ENCODE results near the gene PLEKHA7.

PLEKHA7 gene

DNA sequence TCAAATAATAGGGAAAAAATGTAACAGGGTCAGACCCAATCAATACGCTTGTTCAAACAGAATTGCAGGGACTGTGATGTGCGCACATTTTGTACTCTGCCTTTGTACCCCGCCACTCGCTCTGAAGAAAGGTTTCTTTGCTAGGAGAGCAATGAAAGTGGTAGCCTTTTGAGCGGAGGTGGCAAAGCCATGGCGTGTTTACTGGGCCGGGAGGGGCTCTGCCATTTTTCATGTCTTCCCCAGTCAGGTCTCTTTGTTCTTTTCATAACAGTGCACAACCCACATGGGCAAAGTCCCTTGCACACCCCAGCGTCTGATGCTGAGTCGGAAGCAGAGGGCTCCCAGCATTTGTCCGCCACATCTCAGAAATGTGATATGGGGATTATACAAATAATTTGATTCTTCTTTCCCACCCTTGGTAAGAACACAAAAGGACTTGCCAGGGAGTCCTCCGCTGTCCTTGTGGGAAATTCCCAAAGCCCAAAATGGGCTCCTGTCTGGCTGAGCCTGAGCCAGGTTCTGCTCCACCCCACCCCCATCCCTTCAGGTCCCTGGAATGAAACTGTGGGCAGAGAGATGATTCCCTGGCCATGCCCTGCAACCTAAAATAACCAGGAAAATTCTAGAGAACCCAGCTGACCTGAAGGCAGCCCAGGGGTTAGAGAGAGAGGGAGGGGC, 239.1 kb downstream of the PLEKHA7 start:
- DNase-seq (ENCODE audit: low spot score): no peak

DNA sequence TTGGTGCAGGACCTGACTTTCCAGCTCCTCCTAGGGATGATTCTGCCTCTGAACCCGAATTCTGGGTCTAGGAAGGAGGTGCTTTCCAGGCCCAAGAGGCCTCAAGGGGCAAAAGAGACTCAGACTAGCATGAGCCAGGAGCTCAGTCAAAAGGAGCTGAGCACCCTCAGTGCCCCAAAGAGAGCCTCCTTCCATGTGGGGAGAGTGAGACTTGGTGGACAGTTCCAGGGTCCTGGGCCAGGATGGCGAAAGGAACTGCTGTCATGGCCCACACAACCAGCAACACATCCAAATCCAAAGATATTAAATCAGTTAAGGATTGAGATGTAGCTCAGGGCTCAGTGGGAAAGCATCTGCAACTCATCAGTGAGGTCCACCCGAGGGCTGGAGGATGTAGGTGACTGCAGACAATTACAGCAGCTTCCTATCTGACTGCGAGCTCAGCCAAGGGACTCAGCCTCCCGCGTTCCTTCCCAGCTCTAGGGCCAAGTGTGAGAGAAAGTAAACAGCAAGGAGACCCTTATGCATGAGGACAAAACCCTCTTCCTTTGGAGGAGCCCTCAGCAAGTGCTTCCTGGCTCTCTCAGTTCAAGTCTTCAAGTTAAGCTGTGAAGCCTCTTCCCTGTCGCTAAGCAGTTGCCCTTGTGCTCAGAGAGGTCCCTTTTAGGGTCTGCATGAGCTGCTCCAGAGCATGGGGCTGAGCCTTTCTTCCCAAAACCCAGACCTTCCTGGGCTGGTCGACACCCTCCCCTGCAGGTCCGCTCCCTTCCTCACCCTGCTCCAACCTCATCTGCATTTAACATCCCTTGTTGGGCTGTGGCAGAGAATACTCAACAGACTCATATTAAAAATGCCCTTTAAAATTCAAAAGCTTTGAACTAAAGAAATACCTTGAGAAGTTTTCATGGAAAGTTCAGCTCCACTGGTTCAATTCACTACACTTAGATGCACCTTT, 240.0 kb downstream of the PLEKHA7 start:
- no peak for DNase-seq (ENCODE audit: low spot score)

DNA sequence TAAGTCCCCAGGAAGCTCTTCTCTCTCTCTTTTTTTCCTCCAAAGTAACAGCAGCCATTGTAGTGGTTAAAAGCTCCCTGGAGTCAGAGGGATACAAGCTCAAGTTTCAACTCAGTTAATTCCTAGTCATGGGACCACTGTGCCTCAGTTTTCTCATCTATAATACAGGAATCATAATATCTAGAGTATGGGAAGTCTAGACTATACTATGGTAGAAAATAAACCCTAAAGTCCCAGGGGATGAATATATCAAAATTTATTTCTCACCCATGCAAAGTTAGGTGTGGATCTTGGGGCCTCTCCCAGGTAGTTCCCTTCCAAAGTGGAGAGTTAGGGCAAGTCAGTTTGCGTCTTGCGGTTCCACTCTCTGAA, 242.1 kb downstream of the PLEKHA7 start:
- no peak for DNase-seq (ENCODE audit: low spot score)

- no peak for DNase-seq (ENCODE audit: low spot score)
These were observed 242.7 kb downstream of the PLEKHA7 start for GRCh38 chr11:16771350-16772140.

- DNase-seq (ENCODE audit: low spot score): no peak
These were observed 244.2 kb downstream of the PLEKHA7 start for GRCh38 chr11:16770016-16770415.

- DNase-seq (ENCODE audit: low spot score): no peak
These were observed 244.8 kb downstream of the PLEKHA7 start for GRCh38 chr11:16769386-16769785.

DNA sequence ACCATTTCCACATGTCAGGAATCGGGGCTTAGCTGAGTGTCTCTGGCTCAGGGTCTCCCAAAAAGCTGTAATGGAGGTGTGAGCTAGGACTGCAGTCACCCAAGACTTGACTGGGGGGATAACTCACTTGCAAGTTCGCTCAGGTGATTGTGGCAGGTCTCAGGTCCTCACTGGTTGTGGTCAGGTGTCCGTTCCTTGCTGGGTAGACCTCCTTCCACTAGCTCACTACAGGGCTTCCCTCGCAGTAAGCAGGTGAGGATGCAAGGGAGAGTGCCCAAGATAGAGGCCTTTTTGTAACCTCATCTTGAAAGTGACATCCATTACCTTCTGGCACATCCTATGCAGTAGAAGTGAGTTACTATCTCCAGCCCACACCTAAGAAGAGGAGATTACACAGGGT, 246.3 kb downstream of the PLEKHA7 start:
- no peak for DNase-seq (ENCODE audit: low spot score)

- DNase-seq (ENCODE audit: low spot score): no peak
These were observed 247.1 kb downstream of the PLEKHA7 start for GRCh38 chr11:16767137-16767536.

DNA sequence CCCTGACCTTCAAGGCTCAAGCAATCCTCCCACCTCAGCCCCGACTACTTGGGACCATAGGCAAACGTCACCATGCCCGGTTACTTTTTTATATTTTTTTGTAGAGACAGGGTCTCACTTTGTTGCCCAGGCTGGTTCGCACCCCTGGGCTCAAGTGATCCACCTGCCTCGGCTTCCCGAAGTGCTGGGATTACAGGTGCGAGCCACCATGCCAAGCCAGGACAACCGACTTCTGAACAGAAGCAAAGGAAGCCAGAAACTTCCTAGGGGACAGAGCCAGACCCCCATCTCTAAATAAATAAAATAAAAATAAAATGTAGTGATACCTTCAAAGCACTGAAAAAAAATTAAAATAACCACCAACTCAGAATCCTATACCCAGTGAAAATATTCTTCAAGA, 249.3 kb downstream of the PLEKHA7 start:
- no peak for DNase-seq (ENCODE audit: low spot score)

DNA sequence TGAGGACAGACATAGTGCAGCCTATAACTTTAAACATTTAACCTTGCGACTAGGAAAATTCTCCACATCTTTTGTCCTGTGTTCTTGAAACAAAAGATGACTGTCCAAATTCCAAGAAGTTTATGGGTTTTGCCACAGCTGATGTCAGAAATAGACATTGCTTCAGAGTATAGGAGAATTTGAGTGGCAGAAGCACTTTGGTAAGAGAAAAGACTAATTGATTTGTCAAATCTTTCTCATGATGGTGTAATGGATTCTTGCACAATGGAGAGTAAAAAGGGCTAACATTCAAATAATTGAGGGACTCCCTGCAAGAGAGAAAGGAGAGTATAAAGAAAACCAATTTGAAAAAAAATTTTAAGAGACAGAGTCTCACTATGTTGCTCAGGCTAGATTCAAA, 250.5 kb downstream of the PLEKHA7 start:
- DNase-seq (ENCODE audit: low spot score): no peak

GRCh38 chr11:16759857-16760508, 254.2 kb downstream of the PLEKHA7 start:
- no peak for DNase-seq (ENCODE audit: low spot score)

DNA sequence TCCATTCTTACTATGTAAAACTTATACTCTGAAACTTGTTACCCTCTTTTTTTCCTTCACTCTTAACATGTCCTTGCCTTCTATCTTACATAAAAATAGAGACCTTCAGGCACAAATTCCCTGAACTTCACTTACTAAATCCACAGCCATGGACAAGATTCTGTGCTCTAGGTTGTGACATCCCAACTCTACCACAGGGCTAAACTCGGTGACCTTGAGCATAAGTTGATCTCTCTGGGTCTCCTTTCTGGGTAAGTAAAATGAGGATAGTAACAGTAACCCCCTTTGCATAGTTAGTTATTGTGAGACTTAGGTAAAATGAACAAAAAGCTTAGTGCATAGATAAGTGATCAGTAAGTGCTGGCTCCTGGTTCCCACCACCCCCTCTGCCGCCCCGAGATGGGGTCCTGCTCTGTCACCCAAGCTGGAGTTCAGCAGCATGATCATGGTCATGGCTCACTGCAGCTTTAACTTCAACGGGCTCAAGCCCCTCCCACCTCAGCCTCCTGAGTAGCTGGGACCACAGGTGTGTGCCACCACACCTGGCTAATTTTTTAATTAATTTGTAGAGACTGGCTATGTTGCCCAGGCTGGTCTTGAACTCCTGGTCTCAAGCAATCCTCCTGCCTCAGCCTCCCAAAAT, 255.7 kb downstream of the PLEKHA7 start:
- DNase-seq (ENCODE audit: low spot score): no peak

DNA sequence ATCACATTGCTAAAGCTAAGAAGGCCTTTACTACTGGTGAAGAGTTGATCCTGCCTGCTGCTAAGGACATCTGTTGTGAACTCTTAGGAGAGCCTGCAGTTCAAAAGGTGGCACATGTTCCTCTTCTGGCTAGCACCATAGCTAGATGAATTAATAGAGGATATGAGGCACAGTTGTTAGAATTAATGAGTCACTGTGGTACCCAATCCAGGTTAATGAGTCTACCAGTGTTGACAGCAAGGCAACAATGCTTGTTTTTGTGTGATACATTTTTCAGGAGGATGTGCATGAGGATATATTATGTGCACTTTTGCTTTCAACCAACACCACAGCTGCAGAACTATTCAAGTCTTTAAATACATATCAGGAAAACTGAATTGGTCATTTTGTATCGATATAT, 263.8 kb downstream of the PLEKHA7 start:
- DNase-seq (ENCODE audit: low spot score): no peak

DNA sequence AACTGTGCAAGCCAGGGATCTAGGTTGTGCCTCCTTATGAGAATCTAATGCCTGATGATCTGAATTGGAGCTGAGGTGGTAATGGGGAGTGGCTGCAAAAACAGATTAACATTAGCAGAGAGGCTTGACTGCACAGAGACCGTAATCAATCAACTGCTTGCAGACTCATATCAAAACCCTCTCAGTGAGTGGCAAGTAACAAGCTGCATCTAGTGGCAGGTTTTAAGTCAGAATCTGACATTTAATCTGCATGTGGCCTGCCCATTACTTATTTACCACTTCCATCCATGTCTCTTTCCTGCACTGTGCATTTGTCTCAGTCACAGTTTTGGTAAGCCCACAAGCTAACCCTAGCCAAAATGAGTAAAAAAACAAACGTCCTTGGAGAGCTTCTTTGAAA, 264.5 kb downstream of the PLEKHA7 start:
- no peak for DNase-seq (ENCODE audit: low spot score)

- no peak for DNase-seq (ENCODE audit: low spot score)
These were observed 265.1 kb downstream of the PLEKHA7 start for GRCh38 chr11:16749092-16749491.

- DNase-seq (ENCODE audit: low spot score): no peak
These were observed 268.1 kb downstream of the PLEKHA7 start for GRCh38 chr11:16745950-16746605.

- DNase-seq (ENCODE audit: low spot score): no peak
These were observed 270.0 kb downstream of the PLEKHA7 start for GRCh38 chr11:16744128-16744725.

DNA sequence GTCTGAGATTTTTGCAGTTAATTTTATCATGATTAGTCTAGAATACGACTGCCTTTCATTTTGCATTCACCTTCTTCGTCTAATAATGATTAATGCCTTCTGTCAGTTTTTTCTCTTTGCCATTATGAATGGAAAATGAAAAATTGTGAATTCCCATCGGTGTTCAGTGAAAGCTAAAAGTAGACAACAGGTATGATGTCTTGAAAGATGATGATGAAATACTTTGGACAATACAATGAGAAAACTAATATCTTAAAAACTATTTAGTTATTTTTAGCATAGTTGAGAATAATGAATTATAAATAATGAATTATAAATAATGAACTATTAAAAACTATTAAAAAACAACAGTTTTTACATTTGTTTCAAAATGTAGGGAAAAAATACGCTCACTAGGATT, 270.7 kb downstream of the PLEKHA7 start:
- DNase-seq (ENCODE audit: low spot score): no peak

DNA sequence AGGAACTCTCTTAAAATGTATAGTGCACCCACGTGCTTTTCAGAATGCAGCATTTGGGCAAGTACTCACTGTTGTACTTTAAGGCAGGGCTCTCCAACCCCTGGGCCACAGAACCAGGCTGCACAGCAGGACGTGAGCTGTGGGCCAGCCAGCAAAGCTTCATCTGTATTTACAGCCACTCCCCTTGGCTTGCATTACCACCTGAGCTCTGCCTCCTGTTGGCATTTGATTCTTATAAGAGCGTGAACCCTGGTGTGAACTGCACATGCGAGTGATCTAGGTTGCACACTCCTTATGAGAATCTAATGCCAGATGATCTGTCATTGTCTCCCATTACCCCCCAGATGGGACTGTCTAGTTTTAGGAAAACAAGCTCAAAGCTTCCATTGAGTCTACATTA, 272.7 kb downstream of the PLEKHA7 start:
- DNase-seq (ENCODE audit: low spot score): no peak

DNA sequence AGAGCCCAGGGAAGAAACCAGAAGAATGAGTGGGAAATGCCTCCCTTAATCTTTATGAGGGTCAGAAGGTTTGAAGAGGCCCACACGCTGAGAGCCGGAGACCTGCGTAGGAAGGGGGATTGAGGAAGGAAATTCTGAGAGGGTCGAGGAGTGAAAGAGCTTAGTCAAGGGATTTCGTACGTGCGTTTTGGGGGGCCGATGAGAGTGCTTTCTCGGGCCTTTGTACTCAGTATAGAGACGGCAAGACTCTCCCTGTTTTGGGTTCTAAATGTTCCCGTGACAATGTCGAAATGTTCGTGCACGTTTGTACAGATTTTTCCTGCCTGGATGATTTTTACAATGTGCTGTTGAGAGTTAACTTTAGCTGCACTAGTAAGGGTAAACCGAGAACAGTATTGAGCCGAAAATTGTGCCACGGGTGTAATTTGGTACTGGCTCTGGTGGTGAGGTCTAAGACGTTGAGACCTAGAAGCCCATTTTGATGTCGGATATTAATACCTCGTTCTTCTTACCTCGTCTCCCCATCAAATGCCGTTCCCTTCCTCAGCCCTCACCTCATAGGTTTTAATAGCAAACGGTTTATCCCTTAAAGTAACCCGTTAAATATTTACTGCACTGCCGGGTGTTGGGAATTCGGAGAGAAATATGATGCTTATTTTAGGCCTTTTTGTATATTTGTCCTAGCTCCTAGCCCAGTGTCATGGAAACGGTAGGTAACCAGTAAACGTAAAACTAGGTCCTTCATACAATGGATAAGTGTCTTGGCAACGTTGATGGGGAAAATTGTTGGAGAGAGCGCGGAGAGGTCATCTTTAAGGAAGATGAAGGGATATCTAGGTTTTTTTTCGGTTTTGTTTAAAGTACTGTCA, 275.0 kb downstream of the PLEKHA7 start:
- no peak for DNase-seq (ENCODE audit: low spot score)

All from D341Med (cell line).